GM18861 (cell line): ENCODE results near the gene LIF.
A peak's percentile ranks its signal among the peaks of the same experiment; 100 is the strongest.

Source experiments
- ATAC-seq: cut with Tn5 transposase; IDR thresholded peaks from one replicate; pipeline ENCODE4 v1.9.1; 2021; ENCODE audit not compliant: unreplicated experiment

LIF gene

GRCh38 chr22:30284666-30285065, 38.1 kb upstream of the LIF start:
- no peak for ATAC-seq

- ATAC-seq: no peak
Observed at GRCh38 chr22:30284172-30284571, 37.6 kb upstream of the LIF start.

GRCh38 chr22:30283342-30283741, 36.8 kb upstream of the LIF start:
- no peak for ATAC-seq

GRCh38 chr22:30282616-30283046, 36.1 kb upstream of the LIF start:
- ATAC-seq: no peak

GRCh38 chr22:30280505-30280904, 33.9 kb upstream of the LIF start:
- ATAC-seq: no peak

GRCh38 chr22:30279932-30280331, 33.4 kb upstream of the LIF start:
- ATAC-seq: no peak

GRCh38 chr22:30279046-30279788, 32.7 kb upstream of the LIF start:
- no peak for ATAC-seq

GRCh38 chr22:30277547-30278344, 31.2 kb upstream of the LIF start:
- no peak for ATAC-seq

- ATAC-seq: no peak
Observed at GRCh38 chr22:30276039-30276438, 29.5 kb upstream of the LIF start.

GRCh38 chr22:30275625-30276024, 29.1 kb upstream of the LIF start:
- ATAC-seq: no peak

GRCh38 chr22:30274437-30274812, 27.9 kb upstream of the LIF start:
- ATAC-seq: no peak

- no peak for ATAC-seq
Observed at GRCh38 chr22:30273711-30274436, 27.3 kb upstream of the LIF start.

GRCh38 chr22:30272781-30273601, 26.4 kb upstream of the LIF start:
- no peak for ATAC-seq

- ATAC-seq: no peak
Observed at GRCh38 chr22:30270832-30271231, 24.3 kb upstream of the LIF start.

- ATAC-seq: no peak
Observed at GRCh38 chr22:30268331-30268730, 21.8 kb upstream of the LIF start.

- no peak for ATAC-seq
Observed at GRCh38 chr22:30267382-30268302, 21.1 kb upstream of the LIF start.

- ATAC-seq: peak; percentile 3
Observed at GRCh38 chr22:30266445-30267381, 20.2 kb upstream of the LIF start, which contains the start of gene OSM. TSS of gene OSM (minus strand) at chr22:30266851. CDS start at chr22:30266799, 52 bp downstream.

GRCh38 chr22:30265823-30266444, 19.4 kb upstream of the LIF start:
- ATAC-seq: peak; percentile 60
